ENCODE results near the gene DYNC1I1. TPM values are rescaled to one million over a fixed set of nuclear protein-coding genes. Genes with fewer than 3 reads are reported as not detected.
A peak's percentile ranks its signal among the peaks of the same experiment; 100 is the strongest.

DYNC1I1 gene
- total RNA-seq, 1 donor from 2014 or later: 38.8 TPM

DNA sequence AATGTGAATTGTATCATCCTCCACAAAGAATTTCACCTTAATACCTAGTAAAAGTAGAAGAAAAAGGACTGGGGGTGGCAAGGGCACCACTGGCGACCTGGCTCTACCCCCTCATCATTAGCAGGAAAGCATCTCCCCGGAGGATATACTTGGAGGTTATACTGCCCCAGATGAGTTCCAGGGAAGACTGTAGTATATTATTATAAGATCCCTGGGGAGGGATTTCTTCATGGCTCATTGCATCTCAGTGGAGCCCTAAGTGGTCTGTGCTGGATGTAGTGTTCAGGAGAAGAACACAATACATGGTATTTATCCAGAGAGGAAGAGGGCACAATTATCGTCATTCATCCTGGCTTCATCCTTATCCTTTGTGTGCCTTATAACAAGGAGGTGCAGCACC is 14.2 kb upstream of the DYNC1I1 start:
- intact Hi-C loops (cut with micrococcal nuclease): no loop called here
- DNase-seq: no peak
- Histone ChIP-seq H3K4me3 (no peak overlapping the region), H3K36me3 (no peaks in the 10 kb centered on the region), H3K4me1 (no peaks in the 10 kb centered on the region), H3K9me3 (replicated peaks) (no peaks in the 10 kb centered on the region), H3K27ac (replicated peaks) (no peak overlapping the region), H3K27me3 (ENCODE audit: low read depth) (peaks cover 15% of the 10 kb centered on the region)
- TF ChIP-seq, protein P1, sequence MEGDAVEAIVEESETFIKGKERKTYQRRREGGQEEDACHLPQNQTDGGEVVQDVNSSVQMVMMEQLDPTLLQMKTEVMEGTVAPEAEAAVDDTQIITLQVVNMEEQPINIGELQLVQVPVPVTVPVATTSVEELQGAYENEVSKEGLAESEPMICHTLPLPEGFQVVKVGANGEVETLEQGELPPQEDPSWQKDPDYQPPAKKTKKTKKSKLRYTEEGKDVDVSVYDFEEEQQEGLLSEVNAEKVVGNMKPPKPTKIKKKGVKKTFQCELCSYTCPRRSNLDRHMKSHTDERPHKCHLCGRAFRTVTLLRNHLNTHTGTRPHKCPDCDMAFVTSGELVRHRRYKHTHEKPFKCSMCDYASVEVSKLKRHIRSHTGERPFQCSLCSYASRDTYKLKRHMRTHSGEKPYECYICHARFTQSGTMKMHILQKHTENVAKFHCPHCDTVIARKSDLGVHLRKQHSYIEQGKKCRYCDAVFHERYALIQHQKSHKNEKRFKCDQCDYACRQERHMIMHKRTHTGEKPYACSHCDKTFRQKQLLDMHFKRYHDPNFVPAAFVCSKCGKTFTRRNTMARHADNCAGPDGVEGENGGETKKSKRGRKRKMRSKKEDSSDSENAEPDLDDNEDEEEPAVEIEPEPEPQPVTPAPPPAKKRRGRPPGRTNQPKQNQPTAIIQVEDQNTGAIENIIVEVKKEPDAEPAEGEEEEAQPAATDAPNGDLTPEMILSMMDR (IDR thresholded peaks at IDR 0.05; ENCODE audit: borderline replicate concordance): no peak

GRCh38 chr7:95766086-95766485 is 6.3 kb upstream of the DYNC1I1 start:
- intact Hi-C loops (cut with micrococcal nuclease): no loop called here
- Histone ChIP-seq H3K27ac (replicated peaks) (no peak overlapping the region), H3K4me3 (no peak overlapping the region), H3K9me3 (replicated peaks) (no peaks in the 10 kb centered on the region), H3K27me3 (ENCODE audit: low read depth) (no peaks in the 10 kb centered on the region), H3K36me3 (no peaks in the 10 kb centered on the region), H3K4me1 (no peaks in the 10 kb centered on the region)
- TF ChIP-seq, protein P1 (IDR thresholded peaks at IDR 0.05; ENCODE audit: borderline replicate concordance): no peak
- no peak for DNase-seq

- H3K4me3 ChIP-seq: no peak overlapping the region
- H3K27me3 ChIP-seq (ENCODE audit: low read depth): no peaks in the 10 kb centered on the region
- H3K36me3 ChIP-seq: no peaks in the 10 kb centered on the region
- H3K9me3 ChIP-seq (replicated peaks): no peaks in the 10 kb centered on the region
- no peaks in the 10 kb centered on the region for H3K4me1 ChIP-seq
- H3K27ac ChIP-seq (replicated peaks): no peak overlapping the region
- TF ChIP-seq, protein P1 (IDR thresholded peaks at IDR 0.05; ENCODE audit: borderline replicate concordance): no peak
- intact Hi-C loops (cut with micrococcal nuclease): no loop called here
- no peak for DNase-seq
These were observed 5.7 kb upstream of the DYNC1I1 start for GRCh38 chr7:95766657-95767056.

- H3K27me3 ChIP-seq (ENCODE audit: low read depth): peaks cover 9% of the 10 kb centered on the region
- no peaks in the 10 kb centered on the region for H3K9me3 ChIP-seq (replicated peaks)
- TF ChIP-seq, protein P1 (IDR thresholded peaks at IDR 0.05; ENCODE audit: borderline replicate concordance): no peak
- peak overlapping the region; percentile 90 for H3K27ac ChIP-seq (replicated peaks)
- H3K36me3 ChIP-seq: no peaks in the 10 kb centered on the region
- H3K4me3 ChIP-seq: peak overlapping the region; percentile 91
- DNase-seq: peak; percentile 54
- peaks cover 47% of the 10 kb centered on the region for H3K4me1 ChIP-seq
- intact Hi-C loops (cut with micrococcal nuclease): no loop called here
These were observed 622 bp downstream of the DYNC1I1 start for GRCh38 chr7:95772771-95773581.

- H3K27ac ChIP-seq (replicated peaks): no peak overlapping the region
- intact Hi-C loops (cut with micrococcal nuclease): no loop called here
These were observed 4.3 kb downstream of the DYNC1I1 start for GRCh38 chr7:95776561-95777185.

More at GRCh38 chr7:95776561-95777185, 4.3 kb downstream of the DYNC1I1 start:
- H3K4me3 ChIP-seq: no peak overlapping the region
- H3K4me1 ChIP-seq: peaks cover 47% of the 10 kb centered on the region
- H3K36me3 ChIP-seq: no peaks in the 10 kb centered on the region
- no peaks in the 10 kb centered on the region for H3K9me3 ChIP-seq (replicated peaks)
- DNase-seq: no peak
- TF ChIP-seq, protein P1 (IDR thresholded peaks at IDR 0.05; ENCODE audit: borderline replicate concordance): no peak
- peaks cover 9% of the 10 kb centered on the region for H3K27me3 ChIP-seq (ENCODE audit: low read depth)

Data from left ventricle myocardium inferior (tissue), 1 donor.